Measurements from ENCODE around the gene C22orf39. TPM values are rescaled to one million over a fixed set of nuclear protein-coding genes. Genes with fewer than 3 reads are reported as not detected.
"Not testable (repeated sequence)": the region's sequence is repeated elsewhere in the genome, so short reads cannot be mapped to it uniquely, and the experiment has no call there.

Gene C22orf39
- total RNA-seq, 6 experiments from 2014 or later, result 11.2 to 12.7 (median 12.2) TPM

DNA sequence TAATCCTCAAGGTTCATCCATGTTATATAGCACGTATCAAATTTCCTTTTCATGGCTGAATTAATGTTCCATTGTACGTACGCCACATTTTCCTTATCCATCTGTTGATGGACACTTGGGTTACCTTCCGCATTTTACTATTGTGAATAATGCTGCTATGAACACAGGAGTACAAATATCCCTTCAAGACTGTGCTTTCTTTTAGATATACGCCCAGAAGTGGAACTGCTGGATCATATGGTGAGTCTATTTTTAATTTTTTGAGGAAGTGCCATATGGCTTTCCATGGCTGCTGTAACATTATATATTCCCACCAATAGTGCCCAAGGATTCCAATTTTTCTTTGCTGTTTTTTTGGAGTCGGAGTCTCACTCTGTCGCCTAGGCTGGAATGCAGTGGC, 9.2 kb downstream of the C22orf39 start:
- Mint-ChIP-seq H3K9me3 (no peaks in the 10 kb centered on the region), H3K27me3 (ENCODE audit: insufficient read depth) (no peaks in the 10 kb centered on the region), H3K4me1 (ENCODE audit: low read depth) (peaks cover 5% of the 10 kb centered on the region), H3K4me3 (no peak overlapping the region), H3K36me3 (ENCODE audit: low read depth) (peaks cover 23% of the 10 kb centered on the region; the same call in 1 of the 2 replicates), H3K27ac (no peak overlapping the region)
- TF ChIP-seq, protein P1, sequence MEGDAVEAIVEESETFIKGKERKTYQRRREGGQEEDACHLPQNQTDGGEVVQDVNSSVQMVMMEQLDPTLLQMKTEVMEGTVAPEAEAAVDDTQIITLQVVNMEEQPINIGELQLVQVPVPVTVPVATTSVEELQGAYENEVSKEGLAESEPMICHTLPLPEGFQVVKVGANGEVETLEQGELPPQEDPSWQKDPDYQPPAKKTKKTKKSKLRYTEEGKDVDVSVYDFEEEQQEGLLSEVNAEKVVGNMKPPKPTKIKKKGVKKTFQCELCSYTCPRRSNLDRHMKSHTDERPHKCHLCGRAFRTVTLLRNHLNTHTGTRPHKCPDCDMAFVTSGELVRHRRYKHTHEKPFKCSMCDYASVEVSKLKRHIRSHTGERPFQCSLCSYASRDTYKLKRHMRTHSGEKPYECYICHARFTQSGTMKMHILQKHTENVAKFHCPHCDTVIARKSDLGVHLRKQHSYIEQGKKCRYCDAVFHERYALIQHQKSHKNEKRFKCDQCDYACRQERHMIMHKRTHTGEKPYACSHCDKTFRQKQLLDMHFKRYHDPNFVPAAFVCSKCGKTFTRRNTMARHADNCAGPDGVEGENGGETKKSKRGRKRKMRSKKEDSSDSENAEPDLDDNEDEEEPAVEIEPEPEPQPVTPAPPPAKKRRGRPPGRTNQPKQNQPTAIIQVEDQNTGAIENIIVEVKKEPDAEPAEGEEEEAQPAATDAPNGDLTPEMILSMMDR (IDR thresholded peaks at IDR 0.05), result no peak
- DNase-seq, result no peak

DNA sequence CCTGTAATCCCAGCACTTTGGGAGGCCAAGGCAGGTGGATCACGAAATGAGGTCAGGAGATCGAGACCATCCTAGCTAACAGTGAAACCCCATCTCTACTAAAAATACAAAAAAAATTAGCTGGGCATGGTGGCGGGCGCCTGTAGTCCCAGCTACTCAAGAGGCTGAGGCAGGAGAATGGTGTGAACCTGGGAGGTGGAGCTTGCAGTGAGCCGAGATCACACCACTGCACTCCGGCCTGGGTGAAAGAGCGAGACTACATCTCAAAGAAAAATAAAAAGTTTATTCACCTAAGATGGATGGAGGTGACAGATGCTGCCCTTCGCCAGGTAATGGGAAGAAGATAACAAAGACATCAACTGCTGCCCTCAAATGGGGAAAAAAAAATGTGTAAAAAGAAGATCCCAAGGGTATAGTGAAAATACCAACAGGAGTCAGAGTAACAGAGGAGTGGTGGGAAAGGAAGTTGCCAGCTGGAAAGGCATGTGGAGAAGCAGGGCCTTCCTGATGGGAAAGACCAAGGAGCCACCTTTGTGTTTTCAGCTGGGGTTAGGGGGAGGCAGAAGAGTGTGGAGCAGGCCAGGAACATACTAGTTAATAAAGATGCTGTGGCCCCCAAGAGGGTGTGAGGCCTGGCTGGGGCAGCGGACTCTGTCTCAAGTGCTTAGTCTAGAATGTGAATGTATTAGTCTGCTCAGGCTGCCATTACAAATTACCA, 10.9 kb downstream of the C22orf39 start:
- H3K4me3 Mint-ChIP-seq; H3K27me3 Mint-ChIP-seq (ENCODE audit: insufficient read depth); H3K27ac Mint-ChIP-seq; DNase-seq; H3K9me3 Mint-ChIP-seq: not testable (repeated sequence)
- Mint-ChIP-seq H3K4me1 (ENCODE audit: low read depth) (peaks cover 14% of the 10 kb centered on the region), H3K36me3 (ENCODE audit: low read depth) (peaks cover 23% of the 10 kb centered on the region; the same call in 1 of the 2 replicates)

DNA sequence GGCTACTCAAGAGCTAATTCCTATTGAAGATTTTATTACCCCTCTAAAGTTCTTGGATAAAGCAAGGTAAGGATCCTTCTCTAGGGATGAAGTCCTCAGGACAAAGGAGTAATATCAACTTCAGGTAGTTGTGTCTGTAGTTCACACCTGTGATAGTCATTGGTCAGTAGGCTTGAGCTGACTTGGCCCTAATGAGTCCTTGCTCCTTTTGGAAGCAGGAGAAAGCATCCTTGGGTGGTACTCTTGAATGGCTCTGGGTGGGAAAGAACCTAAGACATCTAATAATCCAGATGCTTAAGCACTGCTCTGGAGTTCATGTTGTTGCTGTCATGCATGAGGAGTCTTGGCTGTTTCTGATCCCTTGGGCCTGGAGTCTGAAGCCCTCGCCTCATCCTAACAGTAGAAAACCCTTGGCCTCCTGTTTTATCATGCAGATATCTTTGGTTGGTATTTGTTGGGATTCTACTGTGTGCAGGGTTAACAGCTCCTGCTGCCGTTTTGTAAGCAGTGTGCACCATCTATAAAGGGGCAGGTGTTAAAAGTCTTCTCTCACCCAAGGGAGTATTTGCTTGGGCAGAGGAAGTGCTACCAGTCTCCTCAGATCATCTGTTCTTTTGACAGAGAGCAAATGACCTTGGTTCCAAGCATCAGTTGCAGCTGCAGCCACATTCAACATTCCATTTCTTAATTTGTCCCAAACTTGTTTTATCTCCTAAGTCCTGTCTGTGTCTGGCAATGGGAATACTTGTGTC, 12.5 kb downstream of the C22orf39 start:
- DNase-seq, result no peak
- TF ChIP-seq, protein P1 (IDR thresholded peaks at IDR 0.05), result no peak
- peak overlapping the region; percentile 18; the same call in 1 of the 2 replicates for H3K27ac Mint-ChIP-seq
- H3K36me3 Mint-ChIP-seq (ENCODE audit: low read depth), result peaks cover 23% of the 10 kb centered on the region; the same call in 1 of the 2 replicates
- H3K4me1 Mint-ChIP-seq (ENCODE audit: low read depth), result peaks cover 19% of the 10 kb centered on the region
- no peaks in the 10 kb centered on the region for H3K27me3 Mint-ChIP-seq (ENCODE audit: insufficient read depth)
- H3K4me3 Mint-ChIP-seq, result no peak overlapping the region
- no peaks in the 10 kb centered on the region for H3K9me3 Mint-ChIP-seq

DNA sequence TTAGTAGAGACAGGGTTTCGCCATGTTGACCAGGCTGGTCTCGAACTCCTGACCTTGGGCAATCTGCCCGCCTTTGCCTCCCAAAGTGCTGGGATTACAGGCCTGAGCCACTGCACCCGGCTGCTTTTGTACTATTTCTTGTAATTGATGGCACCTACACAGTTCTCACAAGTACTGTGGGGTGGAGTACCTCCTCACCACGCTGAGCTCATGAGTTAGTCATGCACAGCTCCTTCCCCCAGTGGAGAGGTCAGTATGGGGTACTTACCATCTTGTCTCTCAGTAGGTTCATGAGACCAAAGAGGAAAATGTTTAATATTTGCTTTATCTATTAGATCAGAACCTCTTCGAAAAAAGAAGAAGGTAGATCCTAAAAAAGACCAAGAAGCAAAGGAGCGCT, 13.1 kb downstream of the C22orf39 start:
- no peaks in the 10 kb centered on the region for H3K27me3 Mint-ChIP-seq (ENCODE audit: insufficient read depth)
- DNase-seq, result no peak
- H3K4me1 Mint-ChIP-seq (ENCODE audit: low read depth), result peaks cover 25% of the 10 kb centered on the region
- H3K9me3 Mint-ChIP-seq, result no peaks in the 10 kb centered on the region
- H3K27ac Mint-ChIP-seq, result no peak overlapping the region
- TF ChIP-seq, protein P1 (IDR thresholded peaks at IDR 0.05), result no peak
- peaks cover 23% of the 10 kb centered on the region; the same call in 1 of the 2 replicates for H3K36me3 Mint-ChIP-seq (ENCODE audit: low read depth)
- H3K4me3 Mint-ChIP-seq, result peak overlapping the region; percentile 89; the same call in 1 of the 2 replicates

DNA sequence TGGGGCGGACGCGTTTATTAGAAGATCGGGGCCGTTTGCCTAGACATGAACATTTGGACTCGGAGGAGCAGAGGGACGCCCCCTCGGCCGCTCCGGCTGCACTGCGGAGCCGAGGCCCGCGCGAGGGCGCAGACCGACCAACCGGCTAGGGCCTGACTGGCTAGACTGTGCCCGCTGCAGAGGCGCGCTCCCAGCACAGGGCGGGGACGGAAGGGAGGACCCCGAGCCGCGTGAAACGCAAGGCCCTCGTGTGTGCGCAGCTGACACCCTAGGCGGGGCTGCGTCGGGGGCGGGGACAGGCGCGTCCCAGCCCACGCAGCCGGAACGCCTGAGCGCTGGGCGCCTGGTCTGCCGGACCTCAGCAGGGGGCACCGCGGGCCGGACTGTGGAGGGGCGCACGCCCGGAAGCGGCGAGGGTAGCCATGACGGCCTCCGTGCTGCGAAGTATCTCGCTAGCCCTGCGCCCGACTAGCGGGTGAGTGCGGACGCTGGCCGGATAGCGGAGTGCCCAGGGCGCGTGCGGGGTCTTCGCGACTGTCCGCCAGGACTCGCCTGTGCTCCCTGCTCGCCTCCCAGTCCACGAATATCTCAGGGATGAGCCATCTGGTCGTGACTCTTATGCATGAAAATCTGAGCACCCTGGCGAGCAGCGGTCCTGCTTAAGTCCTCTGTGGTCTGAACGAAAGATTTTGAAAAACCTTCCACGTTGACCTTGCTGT, 15.2 kb downstream of the C22orf39 start, which contains the start of gene MRPL40:
Gene MRPL40, plus strand, starts transcription at position 413 of the 719 bp plus-strand sequence. Its CDS starts 10 bp downstream, at position 423.
- Mint-ChIP-seq H3K36me3 (ENCODE audit: low read depth) (peaks cover 25% of the 10 kb centered on the region; the same call in 1 of the 2 replicates), H3K4me1 (ENCODE audit: low read depth) (peaks cover 39% of the 10 kb centered on the region), H3K4me3 (peak within 1 kb of the TSS; percentile 89), H3K27me3 (ENCODE audit: insufficient read depth) (no peaks in the 10 kb centered on the region), H3K27ac (peak within 1 kb of the TSS; percentile 90), H3K9me3 (no peaks in the 10 kb centered on the region)
- TF ChIP-seq, protein P1 (IDR thresholded peaks at IDR 0.05), result no peak; the same call in 1 of the 2 replicates
- DNase-seq, result peak; percentile 86

Data from HFFc6 (cell line).